PC-3 (cell line): ENCODE data around the gene RASA2.

Experiments
- CTCF ChIP-seq: fragments of 300-600 bp; sonication (generic); conservative IDR thresholded peaks from 2 replicates; pipeline ENCODE4 v1.5.1; 2017; ENCODE audit warnings: antibody characterized with exemption, low read depth, mild to moderate bottlenecking, low read length
- EZH2 ChIP-seq: fragments of 300-600 bp; sonication (generic); IDR thresholded peaks from one replicate; pipeline ENCODE4 v1.6.1; 2017; ENCODE audit warnings: antibody characterized with exemption, mild to moderate bottlenecking, low read length; ENCODE audit not compliant: unreplicated experiment

- no peak for TF ChIP-seq CTCF
- no peak for TF ChIP-seq EZH2
Observed at GRCh38 chr3:141656771-141657170, 169.9 kb downstream of the RASA2 start.
